ENCODE data around the gene DIPK1A.
A peak's percentile ranks its signal among the peaks of the same experiment; 100 is the strongest.

DIPK1A gene

GRCh38 chr1:92961131-92961895 is at the start of gene DIPK1A:
DIPK1A (minus strand) TSS chr1:92961462; CDS start chr1:92961429, 33 bp downstream.
- peak; percentile 38 to 76 for DNase-seq (ENCODE audit: low read depth in 2 of 2)

DNA sequence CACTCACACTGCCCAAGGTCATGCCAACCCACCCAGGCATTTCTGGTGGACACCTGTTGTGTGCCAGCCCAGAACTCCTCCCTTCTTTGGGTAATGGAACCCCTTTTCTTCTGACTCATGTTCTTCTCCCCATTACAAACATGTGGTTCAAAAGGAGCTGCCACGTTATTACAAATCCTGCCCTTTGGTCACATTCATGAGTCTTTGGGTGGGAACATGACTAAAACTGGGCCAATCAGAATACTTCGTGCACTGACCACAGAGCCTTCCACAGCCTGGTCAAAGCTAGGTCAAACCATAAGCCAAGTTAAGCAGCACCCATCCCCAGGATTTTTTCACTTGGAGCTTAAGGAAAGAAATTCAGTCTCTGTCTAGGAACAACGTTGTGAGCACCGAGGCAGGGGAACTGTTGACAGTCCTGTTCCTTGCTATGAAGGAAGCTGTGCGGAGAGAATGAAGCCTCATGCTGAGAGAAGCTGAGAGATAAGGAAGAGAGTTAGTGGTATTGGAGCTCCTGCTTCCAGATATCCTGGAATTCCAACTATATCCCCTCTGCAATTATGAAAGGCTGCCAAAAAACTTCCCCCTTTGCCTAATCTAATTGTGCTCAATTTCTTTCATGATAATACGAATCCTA is 46.8 kb upstream of the DIPK1A start:
- DNase-seq (ENCODE audit: low read depth in 2 of 2): no peak

- no peak for DNase-seq (ENCODE audit: low read depth in 2 of 2)
Observed at GRCh38 chr1:93005252-93005598, 44.0 kb upstream of the DIPK1A start.

DNA sequence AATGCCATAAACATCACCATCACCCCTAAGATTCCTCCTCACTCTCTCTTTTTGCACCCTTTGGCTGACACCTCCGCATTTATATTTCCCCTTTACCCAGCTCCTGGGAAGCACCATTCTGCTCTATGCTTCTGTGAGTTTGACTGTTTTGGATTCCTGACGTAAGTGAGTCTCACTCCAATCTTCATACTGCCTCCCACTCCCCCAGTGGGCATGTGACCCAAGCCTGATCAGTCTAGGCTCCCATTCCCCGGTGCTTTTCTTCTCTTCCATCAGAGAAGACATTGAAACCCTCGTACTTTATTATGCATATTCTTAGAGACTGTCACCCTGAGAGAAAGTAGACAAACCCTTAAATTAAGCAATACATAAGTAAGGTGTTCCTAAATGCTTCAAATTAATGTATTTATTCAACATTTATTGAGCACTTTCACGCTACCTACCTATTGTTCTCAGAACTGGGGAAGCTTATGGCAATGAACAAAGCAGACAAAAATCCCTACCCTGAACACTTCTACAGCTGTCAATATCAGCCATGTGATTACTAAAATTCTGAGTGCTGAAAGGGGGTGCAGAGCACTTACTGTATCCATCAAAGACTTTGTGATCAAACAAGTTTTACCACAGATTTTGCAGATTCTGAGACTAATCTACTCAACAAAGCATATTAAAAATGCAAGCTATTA is 43.4 kb upstream of the DIPK1A start:
- no peak for DNase-seq (ENCODE audit: low read depth in 2 of 2)

DNA sequence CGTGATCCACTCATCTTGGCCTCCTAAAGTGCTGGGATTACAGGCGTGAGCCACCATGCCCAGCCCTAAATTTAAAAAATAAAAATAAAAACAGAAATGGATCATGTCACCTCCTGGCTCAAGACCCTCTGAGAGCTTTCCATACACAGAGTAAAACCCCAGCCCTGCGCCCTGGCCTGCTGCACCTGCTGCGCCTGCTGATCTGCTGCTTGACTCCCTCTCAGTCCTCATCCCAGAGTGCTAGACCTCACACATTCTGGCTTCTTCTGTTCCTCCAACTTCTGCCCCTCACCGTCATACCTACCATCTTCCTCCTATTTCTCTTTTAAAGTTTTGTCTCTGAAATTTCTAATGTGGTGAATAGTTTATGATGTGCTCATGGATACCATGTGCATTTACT is 42.7 kb upstream of the DIPK1A start:
- no peak for DNase-seq (ENCODE audit: low read depth in 2 of 2)

DNA sequence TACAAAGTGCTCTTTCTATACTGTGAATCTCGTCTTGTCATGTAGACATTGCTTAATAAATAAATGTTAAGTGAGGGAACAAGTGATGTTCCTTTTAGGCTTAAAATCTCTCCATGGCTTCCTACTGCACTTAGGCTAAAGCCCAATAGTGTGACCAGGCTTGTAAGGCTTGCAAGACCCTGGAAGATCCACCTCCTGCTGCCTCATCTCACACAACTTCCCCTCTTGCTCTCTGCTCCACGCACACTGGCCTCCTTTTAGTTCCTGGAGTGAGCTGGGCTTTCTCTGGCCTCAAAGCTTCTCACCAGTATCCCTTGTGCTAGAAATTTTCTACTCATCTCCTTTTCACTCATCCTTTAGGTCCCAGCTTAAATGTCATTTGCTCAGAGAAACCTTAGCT is 41.5 kb upstream of the DIPK1A start:
- DNase-seq (ENCODE audit: low read depth in 2 of 2): no peak

- DNase-seq (ENCODE audit: low read depth in 2 of 2): no peak
Observed at GRCh38 chr1:93001893-93002292, 40.6 kb upstream of the DIPK1A start.

DNA sequence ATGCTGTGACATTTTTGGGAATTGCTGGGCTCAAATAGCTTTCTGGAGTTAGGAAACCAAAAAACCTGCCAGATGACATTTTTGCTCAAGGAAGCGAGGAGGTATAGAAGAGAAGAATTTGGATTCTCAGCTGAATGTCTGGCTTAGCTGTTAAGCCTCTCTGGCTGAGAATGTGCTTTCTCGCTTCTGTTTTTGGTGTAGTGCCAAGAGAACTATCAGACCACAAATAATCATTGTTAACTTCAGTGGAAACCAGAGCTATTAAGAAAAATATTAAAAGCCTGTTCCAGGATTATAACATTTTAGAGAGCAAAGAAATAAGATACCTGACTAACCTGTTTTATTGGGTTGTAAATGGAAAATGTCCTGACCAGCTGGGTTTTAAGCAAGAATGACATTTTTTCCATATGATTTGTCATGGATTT is 39.5 kb upstream of the DIPK1A start:
- no peak for DNase-seq (ENCODE audit: low read depth in 2 of 2)

- DNase-seq (ENCODE audit: low read depth in 2 of 2): no peak
Observed at GRCh38 chr1:93000291-93000690, 39.0 kb upstream of the DIPK1A start.

DNA sequence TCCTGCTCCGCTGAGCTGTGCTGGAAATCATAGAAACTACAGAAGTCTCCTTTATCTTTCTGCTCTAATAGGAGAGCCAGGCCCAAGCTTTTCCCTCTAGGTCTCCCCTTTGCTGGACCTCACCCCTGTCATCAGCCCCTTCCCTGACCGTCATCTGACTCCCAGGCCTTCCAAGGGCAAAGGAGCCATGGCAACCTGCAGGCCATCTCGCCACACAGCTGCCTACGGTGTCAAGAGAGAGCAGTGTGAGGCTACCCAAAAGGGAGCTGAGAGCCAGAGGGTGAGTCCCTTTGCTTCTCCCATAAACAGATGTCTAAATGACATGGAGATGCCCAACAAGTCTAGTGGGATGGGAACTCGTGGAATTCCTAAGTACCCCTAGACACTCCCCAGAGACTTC is 37.6 kb upstream of the DIPK1A start:
- no peak for DNase-seq (ENCODE audit: low read depth in 2 of 2)

DNA sequence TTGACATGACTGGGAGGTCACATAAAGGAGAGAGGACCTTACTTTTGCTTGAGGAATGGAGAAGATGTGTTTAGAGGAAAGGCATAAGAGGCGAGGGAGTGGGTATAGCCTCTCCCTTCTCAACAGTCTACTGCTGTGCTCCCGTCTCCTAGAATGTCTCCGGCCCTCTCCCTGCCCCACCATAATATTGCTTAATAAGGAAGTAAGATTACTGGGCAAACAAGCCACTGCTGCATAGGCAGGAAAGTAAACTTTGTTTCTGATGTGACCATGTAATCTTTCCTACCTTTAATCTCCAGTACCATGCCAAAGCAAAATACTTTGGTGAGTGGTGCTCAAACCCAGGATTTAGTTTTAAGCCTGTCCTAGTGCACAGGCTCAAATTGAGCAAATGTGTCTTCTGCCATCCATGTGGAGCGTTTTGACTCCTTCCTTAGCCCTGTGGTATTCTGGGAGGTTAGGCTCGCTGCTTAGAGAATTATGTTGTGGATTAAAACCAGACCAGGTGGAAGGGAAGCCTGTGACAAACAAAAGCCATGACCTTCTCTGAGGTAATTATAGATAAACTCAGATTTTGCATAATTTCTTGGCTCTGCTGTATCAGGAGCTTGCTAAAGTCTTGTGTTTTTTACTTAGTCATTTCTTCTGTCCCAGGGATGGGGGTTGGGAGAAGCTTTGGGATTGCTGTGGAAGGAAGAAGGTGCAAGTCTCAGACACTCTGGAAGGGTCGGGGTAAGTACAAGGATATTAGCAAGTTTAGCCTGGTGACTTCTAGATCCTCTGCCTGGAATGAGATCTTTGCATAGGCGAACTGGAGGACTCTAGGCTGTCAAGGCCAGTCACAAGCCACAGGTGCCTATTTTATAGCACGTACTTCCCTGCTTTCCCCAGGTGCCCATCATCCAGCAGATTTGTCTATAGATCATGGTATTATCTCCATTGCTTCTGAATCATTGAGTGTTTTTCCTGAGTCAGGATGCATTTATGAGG is 34.5 kb upstream of the DIPK1A start:
- DNase-seq (ENCODE audit: low read depth in 2 of 2): no peak

- DNase-seq (ENCODE audit: low read depth in 2 of 2): peak; percentile 29 to 65
Observed at GRCh38 chr1:92994105-92994712, 32.9 kb upstream of the DIPK1A start.

DNA sequence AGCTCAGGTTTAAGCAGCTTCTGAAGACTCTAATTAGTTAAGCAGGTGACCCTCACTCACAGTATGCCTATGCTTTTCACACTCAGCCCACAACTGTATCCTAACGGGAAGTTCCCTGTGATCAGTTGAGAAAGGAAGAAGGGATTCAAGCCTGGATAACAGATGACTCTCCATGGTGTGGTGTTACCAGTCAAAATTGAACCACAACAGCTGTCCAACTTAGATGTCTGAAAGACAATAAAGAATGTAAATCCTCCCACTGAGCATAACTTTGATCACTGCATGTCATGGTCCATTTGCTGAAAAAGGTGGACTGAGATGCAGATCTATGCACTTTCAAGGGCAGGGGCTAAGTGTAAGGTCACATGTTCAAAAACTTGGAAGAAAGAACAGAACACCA is 32.3 kb upstream of the DIPK1A start:
- no peak for DNase-seq (ENCODE audit: low read depth in 2 of 2)

GRCh38 chr1:92992877-92993276 is 31.6 kb upstream of the DIPK1A start:
- DNase-seq (ENCODE audit: low read depth in 2 of 2): no peak

DNA sequence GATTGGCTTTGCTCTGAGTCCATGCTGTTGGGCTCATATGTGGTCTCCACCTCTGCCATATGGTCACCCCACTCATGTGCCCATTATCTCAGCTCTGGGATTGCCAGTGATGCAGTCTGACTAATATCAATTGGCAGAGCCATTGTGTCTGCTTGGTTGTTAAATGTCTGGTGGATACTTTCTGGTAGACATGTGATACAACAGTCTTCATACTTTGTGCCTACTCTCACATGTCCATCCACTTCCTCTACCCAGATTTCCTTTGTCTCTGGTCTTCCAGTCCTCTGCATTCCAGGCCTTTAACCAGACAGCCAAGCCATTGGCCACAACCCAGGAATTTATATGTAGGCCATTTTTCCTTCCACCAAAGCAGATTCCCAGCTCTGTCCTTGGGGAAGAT is 30.8 kb upstream of the DIPK1A start:
- DNase-seq (ENCODE audit: low read depth in 2 of 2): no peak

GRCh38 chr1:92990828-92991227 is 29.6 kb upstream of the DIPK1A start:
- DNase-seq (ENCODE audit: low read depth in 2 of 2): no peak

DNA sequence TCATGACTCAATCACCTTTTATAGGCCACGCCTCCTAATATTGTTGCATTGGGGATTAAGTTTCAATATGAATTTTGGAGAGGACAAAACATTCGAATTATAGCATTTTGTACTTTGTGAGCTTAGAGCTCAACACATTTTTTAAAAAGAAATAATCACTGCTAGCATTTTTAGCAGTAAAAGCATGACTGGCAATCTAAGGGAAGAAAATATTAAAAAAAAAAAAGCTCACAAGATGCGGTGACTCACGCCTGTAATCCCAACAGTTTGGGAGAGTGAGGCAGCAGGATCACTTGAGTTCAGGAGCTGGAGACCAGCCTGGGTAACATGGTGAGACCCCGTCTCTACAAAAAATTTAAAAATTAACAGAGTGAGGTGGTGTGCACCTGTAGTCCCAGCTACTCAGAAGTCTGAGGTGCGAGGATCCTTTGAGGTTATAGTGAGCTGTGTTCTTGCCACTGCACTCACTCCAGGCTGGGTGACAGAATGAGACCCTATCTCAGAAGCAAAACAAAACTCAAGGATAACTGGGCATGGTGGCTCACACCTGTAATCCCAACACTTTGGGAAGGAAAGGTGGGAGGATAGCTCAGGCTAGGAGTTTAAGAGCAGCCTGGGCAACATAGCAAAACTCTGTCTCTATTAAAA is 28.8 kb upstream of the DIPK1A start:
- DNase-seq (ENCODE audit: low read depth in 2 of 2): no peak

DNA sequence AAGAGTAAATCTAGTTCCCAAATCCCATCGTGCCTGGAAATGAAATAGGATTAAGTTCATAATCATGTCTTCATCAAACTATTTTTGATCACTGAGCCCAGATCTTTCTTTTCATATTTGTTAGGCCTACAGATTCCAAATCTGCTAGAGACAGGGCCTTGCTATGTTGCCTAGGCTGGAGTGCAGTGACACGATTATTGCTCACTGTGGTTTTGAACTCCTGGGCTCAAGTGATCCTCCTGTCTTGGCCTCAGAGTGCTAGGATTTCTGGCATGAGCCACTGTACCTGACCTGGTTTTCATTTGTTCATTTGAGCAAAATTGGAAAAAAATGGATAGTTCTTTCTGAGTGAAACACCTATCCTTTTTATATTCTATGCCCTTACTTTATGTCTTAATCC is 28.0 kb upstream of the DIPK1A start:
- DNase-seq (ENCODE audit: low read depth in 2 of 2): no peak

GRCh38 chr1:92987462-92987861 is 26.2 kb upstream of the DIPK1A start:
- DNase-seq (ENCODE audit: low read depth in 2 of 2): no peak

GRCh38 chr1:92985101-92985500 is 23.8 kb upstream of the DIPK1A start:
- no peak for DNase-seq (ENCODE audit: low read depth in 2 of 2)
